Parathyroid adenoma (tissue), 2 donors: Measurements from ENCODE around the gene ZFYVE1.

Experiments
- H2AFZ ChIP-seq: fragments of 300-600 bp; sonication (generic); one replicate; pipeline ENCODE4 v1.7.0; 2017; ENCODE audit warnings: antibody characterized with exemption, mild to moderate bottlenecking
- H3K27ac ChIP-seq: fragments of 300-600 bp; sonication (generic); one replicate; pipeline ENCODE4 v1.7.0; 2017
- H3K27me3 ChIP-seq: fragments of 300-600 bp; sonication (generic); one replicate; pipeline ENCODE4 v1.7.0; 2017; ENCODE audit warnings: low read length; ENCODE audit not compliant: control insufficient read depth, insufficient read depth
- H3K36me3 ChIP-seq: fragments of 300-600 bp; sonication (generic); one replicate; pipeline ENCODE4 v1.7.0; 2017; ENCODE audit warnings: low read length; ENCODE audit not compliant: control insufficient read depth, insufficient read depth
- H3K4me1 ChIP-seq: fragments of 300-600 bp; sonication (generic); one replicate; pipeline ENCODE4 v1.7.0; 2017; ENCODE audit warnings: control low read depth
- H3K4me2 ChIP-seq: fragments of 300-600 bp; sonication (generic); one replicate; pipeline ENCODE4 v1.7.0; 2017; ENCODE audit warnings: low read length
- H3K4me3 ChIP-seq: fragments of 300-600 bp; sonication (generic); one replicate; pipeline ENCODE4 v1.7.0; 2017; ENCODE audit warnings: low read depth, low read length
- H3K79me2 ChIP-seq: fragments of 300-600 bp; sonication (generic); one replicate; pipeline ENCODE4 v1.7.0; 2017; ENCODE audit warnings: control low read depth
- H3K9ac ChIP-seq: fragments of 300-600 bp; sonication (generic); one replicate; pipeline ENCODE4 v1.7.0; 2017; ENCODE audit warnings: mild to moderate bottlenecking
- H3K9me3 ChIP-seq: fragments of 300-600 bp; sonication (generic); one replicate; pipeline ENCODE4 v1.7.0; 2017; ENCODE audit warnings: low read length; ENCODE audit not compliant: control insufficient read depth
- TF ChIP-seq, protein P1 (sequence below): fragments of 300-600 bp; sonication (generic); IDR thresholded peaks from one replicate; pipeline ENCODE4 v1.7.0; 2017; ENCODE audit warnings: antibody characterized with exemption, mild to moderate bottlenecking
- donor health status: primary hyperparathyroidism.

The ZFYVE1 gene

DNA sequence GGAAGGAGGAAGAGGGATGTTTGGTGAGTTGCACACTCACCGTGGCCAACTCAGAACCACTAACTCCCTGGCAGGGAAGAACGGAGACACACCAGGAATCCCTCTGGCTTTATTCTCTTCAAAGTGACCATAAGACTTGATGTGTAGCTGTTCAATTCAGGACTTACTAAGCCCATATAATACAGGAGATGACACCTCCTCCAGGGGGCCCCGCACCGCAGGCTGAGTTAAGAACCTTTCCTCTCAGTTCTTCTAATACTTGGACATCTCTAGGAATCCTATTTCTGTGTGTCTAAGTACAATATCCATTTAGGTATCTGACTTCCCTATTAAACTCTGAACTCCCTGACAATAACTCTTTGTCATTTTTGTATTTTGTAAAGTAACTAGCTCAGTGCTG is 51.1 kb downstream of the ZFYVE1 start:
- Histone ChIP-seq H3K79me2 (no peaks in the 10 kb centered on the region), H3K27me3 (no peaks in the 10 kb centered on the region), H3K4me2 (no peak overlapping the region), H3K27ac (no peak overlapping the region), H3K9ac (no peak overlapping the region), H3K4me1 (no peaks in the 10 kb centered on the region), H2AFZ (no peak overlapping the region), H3K4me3 (no peak overlapping the region), H3K36me3 (no peaks in the 10 kb centered on the region), H3K9me3 (no peaks in the 10 kb centered on the region)
- TF ChIP-seq, protein P1, sequence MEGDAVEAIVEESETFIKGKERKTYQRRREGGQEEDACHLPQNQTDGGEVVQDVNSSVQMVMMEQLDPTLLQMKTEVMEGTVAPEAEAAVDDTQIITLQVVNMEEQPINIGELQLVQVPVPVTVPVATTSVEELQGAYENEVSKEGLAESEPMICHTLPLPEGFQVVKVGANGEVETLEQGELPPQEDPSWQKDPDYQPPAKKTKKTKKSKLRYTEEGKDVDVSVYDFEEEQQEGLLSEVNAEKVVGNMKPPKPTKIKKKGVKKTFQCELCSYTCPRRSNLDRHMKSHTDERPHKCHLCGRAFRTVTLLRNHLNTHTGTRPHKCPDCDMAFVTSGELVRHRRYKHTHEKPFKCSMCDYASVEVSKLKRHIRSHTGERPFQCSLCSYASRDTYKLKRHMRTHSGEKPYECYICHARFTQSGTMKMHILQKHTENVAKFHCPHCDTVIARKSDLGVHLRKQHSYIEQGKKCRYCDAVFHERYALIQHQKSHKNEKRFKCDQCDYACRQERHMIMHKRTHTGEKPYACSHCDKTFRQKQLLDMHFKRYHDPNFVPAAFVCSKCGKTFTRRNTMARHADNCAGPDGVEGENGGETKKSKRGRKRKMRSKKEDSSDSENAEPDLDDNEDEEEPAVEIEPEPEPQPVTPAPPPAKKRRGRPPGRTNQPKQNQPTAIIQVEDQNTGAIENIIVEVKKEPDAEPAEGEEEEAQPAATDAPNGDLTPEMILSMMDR: no peak

DNA sequence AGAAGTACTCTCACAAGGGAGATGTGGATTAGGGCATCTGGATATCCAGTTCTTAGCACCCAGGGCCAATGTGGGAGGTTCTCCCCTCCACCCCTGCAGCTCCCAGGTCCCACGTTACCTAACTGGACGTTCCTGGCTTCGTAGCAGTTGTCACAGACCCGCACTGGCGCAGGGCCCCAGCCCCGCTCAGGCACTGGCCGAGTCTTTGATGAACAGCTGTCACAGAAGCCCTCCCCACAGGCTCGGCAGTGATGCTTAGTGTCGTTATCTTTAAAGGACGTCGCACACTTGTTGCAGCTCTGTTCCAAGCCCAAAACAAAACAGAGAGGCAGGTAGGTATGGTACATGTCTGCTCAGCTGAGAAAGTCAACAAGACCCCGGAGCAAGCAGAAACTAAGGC is 52.2 kb downstream of the ZFYVE1 start:
- Histone ChIP-seq H3K36me3 (no peaks in the 10 kb centered on the region), H3K4me1 (no peaks in the 10 kb centered on the region), H3K79me2 (no peaks in the 10 kb centered on the region), H3K9me3 (no peaks in the 10 kb centered on the region), H3K4me2 (no peak overlapping the region), H3K4me3 (no peak overlapping the region), H2AFZ (no peak overlapping the region), H3K9ac (no peak overlapping the region), H3K27ac (no peak overlapping the region), H3K27me3 (no peaks in the 10 kb centered on the region)
- TF ChIP-seq, protein P1: no peak

DNA sequence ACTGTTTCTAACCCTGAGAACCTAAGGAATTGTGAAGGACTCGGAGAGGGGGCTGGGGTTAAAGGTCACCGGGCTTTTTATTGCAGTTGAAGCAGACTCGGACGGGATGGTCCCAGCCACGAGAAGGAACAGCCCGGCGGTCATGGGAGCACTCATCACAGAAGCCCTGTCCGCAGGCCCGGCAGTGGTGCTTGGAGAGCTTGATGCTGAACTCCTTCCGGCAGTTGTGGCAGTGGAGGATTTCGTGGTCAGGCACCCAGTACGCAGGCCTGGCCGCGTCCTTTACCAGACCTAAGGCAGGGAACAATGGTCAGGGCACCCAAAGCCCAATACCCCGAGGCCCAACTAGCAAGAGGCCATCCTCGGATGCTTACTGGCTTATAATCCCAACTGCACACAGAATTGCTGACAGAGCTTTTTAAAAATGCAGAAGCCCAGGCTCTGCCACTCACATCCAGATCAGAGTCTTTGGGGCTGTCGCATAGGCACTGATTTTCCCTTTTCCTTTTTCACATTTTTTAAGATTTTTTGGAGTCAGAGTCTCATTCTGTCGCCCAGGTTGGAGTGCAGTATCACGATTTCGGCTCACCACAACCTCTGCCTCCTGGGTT is 56.0 kb downstream of the ZFYVE1 start:
- Histone ChIP-seq H3K9ac (no peak overlapping the region), H2AFZ (no peak overlapping the region), H3K79me2 (no peaks in the 10 kb centered on the region), H3K27ac (no peak overlapping the region), H3K4me1 (no peaks in the 10 kb centered on the region), H3K36me3 (no peaks in the 10 kb centered on the region), H3K4me3 (no peak overlapping the region), H3K9me3 (no peaks in the 10 kb centered on the region), H3K4me2 (no peak overlapping the region), H3K27me3 (no peaks in the 10 kb centered on the region)
- TF ChIP-seq, protein P1: no peak

DNA sequence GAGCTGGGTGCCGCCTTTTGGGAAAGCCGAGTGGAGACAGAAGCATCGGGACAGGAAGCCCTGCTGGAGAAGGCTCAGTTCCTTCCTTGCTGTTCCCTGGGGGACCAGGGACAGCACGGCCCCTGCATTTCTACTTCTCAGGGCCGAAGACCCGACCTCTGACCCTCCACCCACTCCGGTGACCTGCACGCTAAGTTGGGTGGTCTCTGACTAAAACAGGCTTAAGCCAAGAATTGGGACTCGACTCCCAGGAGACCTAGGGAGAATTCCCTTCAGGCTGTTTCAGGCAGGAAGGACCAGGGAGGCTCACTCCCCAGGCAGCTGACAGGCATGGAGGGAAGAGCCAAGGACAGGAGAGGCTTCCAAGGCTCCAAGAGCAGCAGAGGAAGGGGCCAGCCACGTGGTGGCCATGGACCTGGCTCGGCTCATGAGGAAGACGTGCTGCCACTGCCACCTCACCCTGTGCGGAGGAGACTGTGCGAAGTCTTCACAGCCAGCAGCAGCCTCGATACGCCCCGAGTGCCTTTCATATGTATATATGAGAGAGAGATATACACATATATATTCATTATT is 56.8 kb downstream of the ZFYVE1 start:
- Histone ChIP-seq H3K4me1 (no peaks in the 10 kb centered on the region), H3K79me2 (no peaks in the 10 kb centered on the region), H3K9ac (no peak overlapping the region), H3K36me3 (no peaks in the 10 kb centered on the region), H3K4me2 (no peak overlapping the region), H3K4me3 (no peak overlapping the region), H3K9me3 (no peaks in the 10 kb centered on the region), H3K27ac (no peak overlapping the region), H2AFZ (no peak overlapping the region), H3K27me3 (no peaks in the 10 kb centered on the region)
- TF ChIP-seq, protein P1: no peak

DNA sequence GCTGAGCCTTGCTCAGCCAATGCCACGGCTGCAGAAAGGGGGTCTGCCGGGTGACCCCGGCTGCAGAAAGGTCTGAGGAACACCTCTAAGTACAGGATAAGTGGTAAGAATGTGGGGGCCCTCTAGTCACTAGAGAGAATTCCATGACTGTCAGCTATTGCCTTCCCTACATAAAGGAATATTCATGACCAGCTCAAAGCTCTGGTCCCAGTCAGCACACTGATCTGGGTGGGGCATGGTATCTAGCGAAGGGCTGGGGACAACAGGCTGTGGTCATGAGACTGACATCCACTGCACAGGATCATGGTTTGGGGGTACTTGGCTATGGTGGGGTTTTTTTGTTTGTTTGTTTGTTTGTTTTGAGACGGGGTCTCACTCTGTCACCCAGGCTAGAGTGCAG is 58.6 kb downstream of the ZFYVE1 start:
- no peaks in the 10 kb centered on the region for H3K79me2 ChIP-seq
- H3K4me2 ChIP-seq: no peak overlapping the region
- H3K36me3 ChIP-seq: no peaks in the 10 kb centered on the region
- no peak overlapping the region for H2AFZ ChIP-seq
- H3K27me3 ChIP-seq: no peaks in the 10 kb centered on the region
- H3K9me3 ChIP-seq: no peaks in the 10 kb centered on the region
- no peak overlapping the region for H3K27ac ChIP-seq
- H3K9ac ChIP-seq: no peak overlapping the region
- H3K4me1 ChIP-seq: no peaks in the 10 kb centered on the region
- H3K4me3 ChIP-seq: no peak overlapping the region
- TF ChIP-seq, protein P1: no peak
